ENCODE data around the gene BCL11A. TPM values are rescaled to one million over a fixed set of nuclear protein-coding genes. Genes with fewer than 3 reads are reported as not detected.

Gene BCL11A
- total RNA-seq, 2 experiments from 2014 or later = 2.3 to 3.3 TPM

DNA sequence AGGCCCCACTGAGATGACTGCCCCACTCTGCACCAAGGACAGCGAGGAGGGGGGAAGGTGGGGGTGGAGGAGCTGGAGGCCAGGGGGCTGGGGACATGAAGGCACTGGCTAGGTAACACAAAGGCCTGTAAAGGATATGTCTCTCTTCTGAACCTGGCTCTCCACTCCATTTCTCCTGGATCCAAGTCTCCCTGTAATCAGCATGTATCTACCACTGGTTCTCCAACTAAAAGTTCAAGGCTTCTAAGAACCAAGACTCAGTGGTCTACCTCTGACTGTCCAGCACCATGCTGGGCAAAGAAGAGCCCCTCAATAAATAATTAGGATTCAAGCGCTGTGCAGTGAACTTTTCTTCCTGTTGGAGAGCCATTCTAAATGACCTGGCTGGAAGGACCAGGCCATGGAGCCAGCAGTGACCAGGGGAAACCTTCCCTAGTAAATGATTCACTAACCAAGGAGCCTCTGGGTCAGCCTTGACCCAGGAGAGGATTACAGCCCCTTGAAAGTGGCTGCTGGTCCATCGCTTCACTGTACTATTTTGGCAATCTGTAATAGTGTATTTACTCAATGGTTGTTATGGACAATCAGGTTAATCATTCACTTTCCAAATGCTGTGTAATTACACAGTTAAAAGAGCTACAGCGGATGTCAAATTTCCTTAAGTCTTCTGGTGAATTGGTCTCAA lies 73.2 kb downstream of the BCL11A start:
- no peaks in the 10 kb centered on the region for H3K36me3 ChIP-seq (ENCODE audit: insufficient read depth, low read length)
- H3K9me3 ChIP-seq (ENCODE audit: control insufficient read depth in 1 of 2, insufficient read depth in 1 of 2, low read length in 2 of 2) = no peaks in the 10 kb centered on the region
- no peaks in the 10 kb centered on the region for H3K27me3 Mint-ChIP-seq
- H3K4me3 Mint-ChIP-seq = no peak overlapping the region
- H3K4me1 ChIP-seq (ENCODE audit: insufficient read depth, low read length) = no peaks in the 10 kb centered on the region
- no peaks in the 10 kb centered on the region for H3K27me3 ChIP-seq (ENCODE audit: control insufficient read depth in 1 of 2, insufficient read depth in 2 of 2, low read length in 2 of 2)
- peaks cover 21% of the 10 kb centered on the region for H3K4me1 Mint-ChIP-seq (ENCODE audit: low read depth)
- ATAC-seq (ENCODE audit: poor library complexity) (no peak), DNase-seq (no peak)
- TF ChIP-seq, protein P1, sequence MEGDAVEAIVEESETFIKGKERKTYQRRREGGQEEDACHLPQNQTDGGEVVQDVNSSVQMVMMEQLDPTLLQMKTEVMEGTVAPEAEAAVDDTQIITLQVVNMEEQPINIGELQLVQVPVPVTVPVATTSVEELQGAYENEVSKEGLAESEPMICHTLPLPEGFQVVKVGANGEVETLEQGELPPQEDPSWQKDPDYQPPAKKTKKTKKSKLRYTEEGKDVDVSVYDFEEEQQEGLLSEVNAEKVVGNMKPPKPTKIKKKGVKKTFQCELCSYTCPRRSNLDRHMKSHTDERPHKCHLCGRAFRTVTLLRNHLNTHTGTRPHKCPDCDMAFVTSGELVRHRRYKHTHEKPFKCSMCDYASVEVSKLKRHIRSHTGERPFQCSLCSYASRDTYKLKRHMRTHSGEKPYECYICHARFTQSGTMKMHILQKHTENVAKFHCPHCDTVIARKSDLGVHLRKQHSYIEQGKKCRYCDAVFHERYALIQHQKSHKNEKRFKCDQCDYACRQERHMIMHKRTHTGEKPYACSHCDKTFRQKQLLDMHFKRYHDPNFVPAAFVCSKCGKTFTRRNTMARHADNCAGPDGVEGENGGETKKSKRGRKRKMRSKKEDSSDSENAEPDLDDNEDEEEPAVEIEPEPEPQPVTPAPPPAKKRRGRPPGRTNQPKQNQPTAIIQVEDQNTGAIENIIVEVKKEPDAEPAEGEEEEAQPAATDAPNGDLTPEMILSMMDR (IDR thresholded peaks at IDR 0.05) = no peak
- H3K4me3 ChIP-seq (ENCODE audit: low read length) = no peak overlapping the region
- no peaks in the 10 kb centered on the region for H3K36me3 Mint-ChIP-seq (ENCODE audit: low read depth)
- intact Hi-C loops (cut with DNase I, micrococcal nuclease) = no loop called here
- H3K27ac ChIP-seq (ENCODE audit: low read depth in 1 of 2, low read length in 2 of 2) = no peak overlapping the region
- H3K9me3 Mint-ChIP-seq = no peaks in the 10 kb centered on the region
- no peak overlapping the region for H3K27ac Mint-ChIP-seq
- CTCF ChIA-PET = no interaction called here
- POLR2A ChIA-PET = no interaction called here

DNA sequence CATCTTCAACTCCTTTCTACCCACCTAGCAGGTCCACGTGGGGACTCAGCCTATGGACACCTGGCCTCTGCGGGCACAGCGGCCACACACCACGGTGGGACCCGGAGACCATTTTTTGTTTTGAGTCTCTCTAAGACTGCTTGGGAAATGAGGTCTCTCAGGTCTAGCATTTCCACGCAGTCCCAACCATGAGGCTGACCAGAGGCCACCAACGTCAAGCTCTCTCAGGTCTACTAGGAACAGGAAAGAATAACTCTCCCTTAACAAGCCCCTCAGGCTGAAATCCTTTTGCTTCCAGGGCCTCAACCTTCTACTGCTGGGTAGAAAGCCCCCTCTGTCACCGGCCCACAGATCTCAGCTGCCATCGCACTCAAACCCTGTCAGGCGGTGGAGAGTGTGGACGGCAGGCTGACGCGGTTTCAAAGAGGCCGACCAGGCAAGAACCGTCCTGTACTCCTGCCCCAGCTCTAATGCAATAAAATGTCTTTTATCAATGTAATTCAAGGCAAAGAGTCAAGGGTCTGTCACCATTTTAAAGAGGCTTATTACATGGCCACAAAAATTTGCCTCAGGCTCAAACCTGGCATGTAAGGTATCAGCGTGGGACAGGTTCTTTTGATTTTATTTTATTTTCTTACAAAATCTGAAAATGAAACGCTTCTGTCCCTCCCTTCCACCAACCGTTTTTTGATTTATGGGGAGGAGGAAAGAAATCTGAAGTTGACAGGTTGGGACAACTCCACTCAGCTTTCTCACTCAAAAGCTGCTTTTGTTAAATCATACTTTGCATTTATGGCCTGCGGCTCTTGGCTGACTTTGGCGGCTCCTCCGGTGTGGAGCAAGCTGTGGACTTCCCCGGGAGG lies 74.0 kb downstream of the BCL11A start:
- TF ChIP-seq, protein P1 (IDR thresholded peaks at IDR 0.05) = no peak
- Mint-ChIP-seq H3K9me3 (no peaks in the 10 kb centered on the region), H3K27me3 (no peaks in the 10 kb centered on the region), H3K4me1 (ENCODE audit: low read depth) (peaks cover 21% of the 10 kb centered on the region), H3K27ac (no peak overlapping the region), H3K4me3 (no peak overlapping the region), H3K36me3 (ENCODE audit: low read depth) (no peaks in the 10 kb centered on the region)
- ATAC-seq (ENCODE audit: poor library complexity) (no peak), DNase-seq (no peak)
- Histone ChIP-seq H3K27ac (ENCODE audit: low read depth in 1 of 2, low read length in 2 of 2) (no peak overlapping the region), H3K4me1 (ENCODE audit: insufficient read depth, low read length) (no peaks in the 10 kb centered on the region), H3K9me3 (ENCODE audit: control insufficient read depth in 1 of 2, insufficient read depth in 1 of 2, low read length in 2 of 2) (no peaks in the 10 kb centered on the region), H3K4me3 (ENCODE audit: low read length) (no peak overlapping the region), H3K27me3 (ENCODE audit: control insufficient read depth in 1 of 2, insufficient read depth in 2 of 2, low read length in 2 of 2) (no peaks in the 10 kb centered on the region), H3K36me3 (ENCODE audit: insufficient read depth, low read length) (no peaks in the 10 kb centered on the region)
- POLR2A ChIA-PET = no interaction called here
- CTCF ChIA-PET = no interaction called here
- intact Hi-C loops (cut with DNase I, micrococcal nuclease) = no loop called here

DNA sequence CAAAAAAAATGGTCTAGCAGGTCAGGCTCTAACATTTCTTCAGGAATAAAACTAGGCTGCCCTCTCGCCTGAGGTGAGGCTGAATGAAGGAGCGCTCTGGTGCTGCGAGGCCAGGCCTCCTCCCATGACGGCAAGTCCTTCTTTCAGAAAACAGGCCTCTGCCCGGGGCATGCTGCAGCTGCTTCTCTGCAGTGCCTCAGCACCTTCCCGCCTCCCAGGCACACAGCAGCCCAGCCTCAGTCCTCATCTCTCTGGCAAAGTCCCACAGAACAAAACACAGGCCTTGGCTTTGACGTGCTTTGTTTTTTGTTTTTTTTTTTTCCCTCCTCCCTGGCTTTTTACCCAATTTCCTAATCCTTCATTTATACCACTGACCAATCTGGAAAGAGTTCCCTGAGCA lies 74.8 kb downstream of the BCL11A start:
- H3K27ac Mint-ChIP-seq = no peak overlapping the region
- no peaks in the 10 kb centered on the region for H3K36me3 ChIP-seq (ENCODE audit: insufficient read depth, low read length)
- no peaks in the 10 kb centered on the region for H3K9me3 ChIP-seq (ENCODE audit: control insufficient read depth in 1 of 2, insufficient read depth in 1 of 2, low read length in 2 of 2)
- no peak overlapping the region for H3K4me3 Mint-ChIP-seq
- ChIA-PET POLR2A (no interaction called here), CTCF (no interaction called here)
- DNase-seq = no peak
- no peak for ATAC-seq (ENCODE audit: poor library complexity)
- no peaks in the 10 kb centered on the region for H3K27me3 ChIP-seq (ENCODE audit: control insufficient read depth in 1 of 2, insufficient read depth in 2 of 2, low read length in 2 of 2)
- no peaks in the 10 kb centered on the region for H3K4me1 ChIP-seq (ENCODE audit: insufficient read depth, low read length)
- no peak overlapping the region for H3K4me3 ChIP-seq (ENCODE audit: low read length)
- H3K27me3 Mint-ChIP-seq = no peaks in the 10 kb centered on the region
- TF ChIP-seq, protein P1 (IDR thresholded peaks at IDR 0.05) = no peak
- peaks cover 16% of the 10 kb centered on the region for H3K4me1 Mint-ChIP-seq (ENCODE audit: low read depth)
- intact Hi-C loops (cut with DNase I, micrococcal nuclease) = no loop called here
- no peak overlapping the region for H3K27ac ChIP-seq (ENCODE audit: low read depth in 1 of 2, low read length in 2 of 2)
- no peaks in the 10 kb centered on the region for H3K36me3 Mint-ChIP-seq (ENCODE audit: low read depth)
- no peaks in the 10 kb centered on the region for H3K9me3 Mint-ChIP-seq

All from CD4-positive, alpha-beta T cell (primary cell).